Measurements from ENCODE around the gene HOXA4.

The HOXA4 gene

GRCh38 chr7:27159266-27160144 lies 28.9 kb upstream of the HOXA4 start:
- no peak for DNase-seq (ENCODE audit: low read depth)
- no peak overlapping the region for H3K4me3 ChIP-seq (ENCODE audit: low read length)

GRCh38 chr7:27158436-27159265 lies 28.1 kb upstream of the HOXA4 start:
- no peak overlapping the region for H3K4me3 ChIP-seq (ENCODE audit: low read length)
- TF ChIP-seq CTCF (conservative IDR thresholded peaks at IDR 0.05; ENCODE audit: low read depth, low read length): no peak
- DNase-seq (ENCODE audit: low read depth): no peak

More at GRCh38 chr7:27159266-27160144, 28.9 kb upstream of the HOXA4 start:
- no peak for TF ChIP-seq CTCF (conservative IDR thresholded peaks at IDR 0.05; ENCODE audit: low read depth, low read length)

- no peak for DNase-seq (ENCODE audit: low read depth)
- TF ChIP-seq CTCF (conservative IDR thresholded peaks at IDR 0.05; ENCODE audit: low read depth, low read length): no peak
- no peak overlapping the region for H3K4me3 ChIP-seq (ENCODE audit: low read length)
These were observed 27.3 kb upstream of the HOXA4 start for GRCh38 chr7:27157702-27158431.

DNA sequence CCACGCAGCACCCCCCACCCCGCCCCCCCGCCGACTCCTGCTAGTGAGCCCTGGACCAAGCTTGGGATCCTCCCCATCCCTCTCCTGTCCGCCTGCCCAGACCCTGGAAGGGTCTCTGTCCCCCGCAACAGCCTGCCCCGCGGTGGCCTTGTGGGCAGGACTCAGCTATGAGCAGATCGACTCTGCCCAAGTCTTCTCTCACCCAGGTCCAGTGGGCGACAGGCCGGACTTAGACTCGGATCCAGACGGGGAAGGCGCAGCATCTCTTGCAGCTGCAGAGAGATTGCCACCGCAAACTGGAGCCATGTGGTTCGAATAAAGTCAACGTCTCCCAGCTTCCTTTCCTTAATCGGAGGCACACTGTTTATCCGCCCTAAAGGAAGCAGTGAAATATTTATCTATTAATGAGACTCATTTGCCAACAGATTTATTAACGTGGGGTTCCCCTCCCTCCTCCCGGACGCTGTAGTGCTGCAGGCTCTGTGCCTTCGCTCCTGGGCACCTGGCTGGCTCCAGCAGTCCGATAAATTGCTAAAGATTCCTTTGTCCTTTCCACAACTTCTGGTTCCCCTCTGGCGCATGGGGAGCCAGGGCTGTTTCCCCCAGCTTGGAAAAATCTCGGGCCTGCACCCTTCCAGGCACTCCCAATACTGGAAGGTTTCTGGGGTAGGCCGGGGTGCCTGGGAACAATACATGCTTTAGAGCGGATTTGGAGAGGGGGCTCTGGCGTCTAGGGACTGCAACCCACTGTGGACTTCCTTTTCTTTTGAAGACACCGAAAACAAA lies 26.6 kb upstream of the HOXA4 start:
- no peak for TF ChIP-seq CTCF (conservative IDR thresholded peaks at IDR 0.05; ENCODE audit: low read depth, low read length)
- H3K4me3 ChIP-seq (ENCODE audit: low read length): no peak overlapping the region
- no peak for DNase-seq (ENCODE audit: low read depth)

GRCh38 chr7:27156508-27156898 lies 25.9 kb upstream of the HOXA4 start, which contains the start of gene HOXA7:
HOXA7 (minus strand) TSS chr7:27156675; CDS start chr7:27156545, 130 bp downstream.
- no peak for DNase-seq (ENCODE audit: low read depth)
- no peak for TF ChIP-seq CTCF (conservative IDR thresholded peaks at IDR 0.05; ENCODE audit: low read depth, low read length)
- no peak within 1 kb of the TSS for H3K4me3 ChIP-seq (ENCODE audit: low read length)

DNA sequence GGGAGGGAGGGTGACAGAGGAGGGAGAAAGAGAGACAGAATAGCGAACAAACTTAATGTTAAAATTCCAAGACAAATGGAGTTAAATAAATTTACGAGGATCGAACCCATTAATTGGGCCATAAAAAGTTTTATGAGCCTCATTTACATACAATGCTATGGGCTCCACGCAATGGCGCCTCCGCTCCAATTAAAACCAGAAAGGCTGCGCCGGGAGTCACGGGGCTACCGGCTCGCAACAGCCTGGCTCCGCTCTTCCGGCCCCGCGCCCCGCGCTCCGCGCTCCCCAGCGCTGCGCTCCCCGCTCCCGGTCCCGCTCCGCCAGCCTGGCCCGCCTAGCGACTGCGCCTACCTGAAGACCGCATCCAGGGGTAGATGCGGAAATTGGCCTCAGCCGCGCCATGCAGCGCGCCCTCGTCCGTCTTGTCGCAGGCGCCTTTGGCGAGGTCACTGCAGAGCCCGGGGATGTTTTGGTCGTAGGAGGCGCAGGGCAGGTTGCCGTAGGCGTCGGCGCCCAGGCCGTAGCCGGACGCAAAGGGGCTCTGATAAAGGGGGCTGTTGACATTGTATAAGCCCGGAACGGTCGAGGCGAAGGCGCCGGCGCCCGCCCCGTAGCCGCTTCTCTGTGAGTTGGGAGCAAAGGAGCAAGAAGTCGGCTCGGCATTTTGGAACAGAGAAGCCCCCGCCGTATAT lies 25.4 kb upstream of the HOXA4 start:
- DNase-seq (ENCODE audit: low read depth): no peak
- H3K4me3 ChIP-seq (ENCODE audit: low read length): no peak overlapping the region
- TF ChIP-seq CTCF (conservative IDR thresholded peaks at IDR 0.05; ENCODE audit: low read depth, low read length): no peak

All from retinal pigment epithelial cell (primary cell).